Measurements from ENCODE around the gene LRRC31. TPM values are rescaled to one million over a fixed set of nuclear protein-coding genes. Genes with fewer than 3 reads are reported as not detected.

Gene LRRC31
- polyA plus RNA-seq, 3 donors, result not detected

- Mint-ChIP-seq H3K9me3 (peaks cover 0 to 6% (median under 1%) of the 10 kb centered on the region in 7 donors), H3K27ac (no peak overlapping the region), H3K27me3 (ENCODE audit: low read depth in 3 of 3) (peaks cover 0 to 2% (median 2%) of the 10 kb centered on the region in 3 donors), H3K4me1 (peaks cover 18% of the 10 kb centered on the region), H3K4me3 (no peak overlapping the region), H3K36me3 (no peaks in the 10 kb centered on the region)
- no peak overlapping the region for H3K4me2 ChIP-seq (replicated peaks; ENCODE audit: extremely low read depth, low read length, poor library complexity, severe bottlenecking)
- H3K4me3 ChIP-seq (replicated peaks in 1 of 3; ENCODE audit: low read depth in 2 of 3, low read length in 3 of 3), result no peak overlapping the region
- no peaks in the 10 kb centered on the region for H3K9me3 ChIP-seq (replicated peaks in 1 of 2; ENCODE audit: control insufficient read depth in 1 of 2, insufficient read depth in 1 of 2, low read length in 2 of 2)
- H2AFZ ChIP-seq (ENCODE audit: insufficient read depth, low read depth, low read length, poor library complexity, severe bottlenecking), result no peak overlapping the region
- H3K9ac ChIP-seq (ENCODE audit: insufficient read depth, low read length, poor library complexity, severe bottlenecking), result no peak overlapping the region
- intact Hi-C loops (cut with micrococcal nuclease), result no loop called here
- H3K79me2 ChIP-seq (ENCODE audit: insufficient read depth, low read length), result no peaks in the 10 kb centered on the region
- no peak overlapping the region for H3K27ac ChIP-seq (ENCODE audit: low read depth in 1 of 2, low read length in 2 of 2)
- H3K27me3 ChIP-seq (ENCODE audit: control insufficient read depth in 2 of 2, insufficient read depth in 2 of 2, low read length in 2 of 2), result no peaks in the 10 kb centered on the region
- no peaks in the 10 kb centered on the region for H3K36me3 ChIP-seq (replicated peaks in 1 of 2; ENCODE audit: control insufficient read depth in 1 of 2, insufficient read depth in 2 of 2, low read length in 2 of 2)
- DNase-seq, result no peak
- WGBS (ENCODE audit: insufficient coverage), result 89% methylated on average over 1 of the region's 3 CpGs
- no peak for TF ChIP-seq CTCF (IDR thresholded peaks at IDR 0.05)
- no peaks in the 10 kb centered on the region for H4K20me1 ChIP-seq (ENCODE audit: insufficient read depth, low read length)
- peaks cover 0 to 6% of the 10 kb centered on the region in 2 donors for H3K4me1 ChIP-seq (ENCODE audit: control insufficient read depth in 1 of 2, insufficient read depth in 2 of 2, low read length in 2 of 2)
Observed at GRCh38 chr3:169879845-169880575, 10.3 kb upstream of the LRRC31 start.

- DNase-seq, result no peak
- H3K36me3 Mint-ChIP-seq, result no peaks in the 10 kb centered on the region
- no peak for TF ChIP-seq CTCF (IDR thresholded peaks at IDR 0.05)
- no peak overlapping the region for H3K4me3 ChIP-seq (replicated peaks in 1 of 3; ENCODE audit: low read depth in 2 of 3, low read length in 3 of 3)
- H3K79me2 ChIP-seq (ENCODE audit: insufficient read depth, low read length), result no peaks in the 10 kb centered on the region
- H3K27ac ChIP-seq (ENCODE audit: low read depth in 1 of 2, low read length in 2 of 2), result no peak overlapping the region
- no peak overlapping the region for H2AFZ ChIP-seq (ENCODE audit: insufficient read depth, low read depth, low read length, poor library complexity, severe bottlenecking)
- peaks cover 0 to 2% (median 2%) of the 10 kb centered on the region in 3 donors for H3K27me3 Mint-ChIP-seq (ENCODE audit: low read depth in 3 of 3)
- peaks cover 18% of the 10 kb centered on the region for H3K4me1 Mint-ChIP-seq
- 100% methylated on average over 2 of the region's 8 CpGs for WGBS (ENCODE audit: insufficient coverage)
- no peak overlapping the region for H3K27ac Mint-ChIP-seq
- H3K9ac ChIP-seq (ENCODE audit: insufficient read depth, low read length, poor library complexity, severe bottlenecking), result no peak overlapping the region
- H3K4me2 ChIP-seq (replicated peaks; ENCODE audit: extremely low read depth, low read length, poor library complexity, severe bottlenecking), result no peak overlapping the region
- H3K27me3 ChIP-seq (ENCODE audit: control insufficient read depth in 2 of 2, insufficient read depth in 2 of 2, low read length in 2 of 2), result no peaks in the 10 kb centered on the region
- peaks cover 0 to 8% (median 2%) of the 10 kb centered on the region in 7 donors for H3K9me3 Mint-ChIP-seq
- H3K4me3 Mint-ChIP-seq, result no peak overlapping the region
- intact Hi-C loops (cut with micrococcal nuclease), result no loop called here
- no peaks in the 10 kb centered on the region for H3K36me3 ChIP-seq (replicated peaks in 1 of 2; ENCODE audit: control insufficient read depth in 1 of 2, insufficient read depth in 2 of 2, low read length in 2 of 2)
- no peaks in the 10 kb centered on the region for H4K20me1 ChIP-seq (ENCODE audit: insufficient read depth, low read length)
- peaks cover 0 to 6% of the 10 kb centered on the region in 2 donors for H3K4me1 ChIP-seq (ENCODE audit: control insufficient read depth in 1 of 2, insufficient read depth in 2 of 2, low read length in 2 of 2)
- no peaks in the 10 kb centered on the region for H3K9me3 ChIP-seq (replicated peaks in 1 of 2; ENCODE audit: control insufficient read depth in 1 of 2, insufficient read depth in 1 of 2, low read length in 2 of 2)
Observed at GRCh38 chr3:169879013-169879557, 9.3 kb upstream of the LRRC31 start.
